ENCODE measurements around the gene LMO7. TPM values are rescaled to one million over a fixed set of nuclear protein-coding genes. Genes with fewer than 3 reads are reported as not detected.

LMO7 gene
- total and polyA plus RNA-seq, 2 of the 8 experiments (the other 6 are each of a cell fraction or from before 2014, with no cell fraction given), result 8.1 to 28.3 TPM

GRCh38 chr13:75769141-75769905 is 133.2 kb downstream of the LMO7 start:
- TF ChIP-seq RXRA (IDR thresholded peaks at IDR 0.05; ENCODE audit: insufficient read depth, low read depth, low read length) (no peak), EZH2 (IDR thresholded peaks at IDR 0.05; ENCODE audit: low read depth, low read length, severe bottlenecking) (no peak), POLR2A (IDR thresholded peaks at IDR 0.05; ENCODE audit: control extremely low read depth in 1 of 2, low read depth in 2 of 2, low read length in 2 of 2) (no peak), SIX5 (IDR thresholded peaks at IDR 0.05; ENCODE audit: low read depth, low read length) (no peak), SP1 (IDR thresholded peaks at IDR 0.05; ENCODE audit: low read depth, low read length) (no peak), GABPA (IDR thresholded peaks at IDR 0.05; ENCODE audit: borderline replicate concordance, insufficient read depth, low read length) (no peak), EGR1 (IDR thresholded peaks at IDR 0.05; ENCODE audit: borderline replicate concordance, low read depth, low read length) (no peak)

More at GRCh38 chr13:75769141-75769905, 133.2 kb downstream of the LMO7 start:
- no peak overlapping the region for H4K91ac ChIP-seq (replicated peaks; ENCODE audit: insufficient read length, low read length)
- no peaks in the 10 kb centered on the region for H3K79me2 ChIP-seq (ENCODE audit: control insufficient read depth in 1 of 2, insufficient read depth in 2 of 2, low read length in 2 of 2)
- no peak for FAIRE-seq
- no peak overlapping the region for H3K23ac ChIP-seq (ENCODE audit: insufficient read length)
- no peaks in the 10 kb centered on the region for H4K20me1 ChIP-seq (replicated peaks in 1 of 2; ENCODE audit: control insufficient read depth in 1 of 2, insufficient read depth in 2 of 2, low read length in 2 of 2)
- no peak overlapping the region for H3K4ac ChIP-seq (replicated peaks; ENCODE audit: insufficient read length, low read depth, low read length)
- H3K23me2 ChIP-seq (ENCODE audit: low read depth, low read length), result no peaks in the 10 kb centered on the region; the same call in 1 of the 2 replicates
- H3K27ac ChIP-seq (ENCODE audit: low read depth, low read length), result no peak overlapping the region
- H3K36me3 ChIP-seq (ENCODE audit: control insufficient read depth in 2 of 4, insufficient read depth in 4 of 4, low read length in 3 of 4), result no peaks in the 10 kb centered on the region
- DNase-seq (ENCODE audit: low read depth in 1 of 2, low spot score in 2 of 2), result no peak
- CTCF ChIA-PET (ENCODE audit: partially characterized antibody), result no interaction called here
- no peaks in the 10 kb centered on the region for H3K27me3 ChIP-seq (replicated peaks in 1 of 4; ENCODE audit: control insufficient read depth in 3 of 4, extremely low read depth in 1 of 4, insufficient read depth in 3 of 4, low read length in 3 of 4)
- H3K4me1 ChIP-seq (replicated peaks in 1 of 4; ENCODE audit: control insufficient read depth in 3 of 4, insufficient read depth in 4 of 4, low read length in 3 of 4), result no peaks in the 10 kb centered on the region
- no peak overlapping the region for H3K4me2 ChIP-seq (ENCODE audit: insufficient read depth in 1 of 2, low read depth in 2 of 2, low read length in 2 of 2)
- H2BK20ac ChIP-seq (ENCODE audit: low read length), result no peak overlapping the region
- H3K18ac ChIP-seq (ENCODE audit: extremely low read depth, low read length), result no peak overlapping the region
- no peaks in the 10 kb centered on the region for H3K79me1 ChIP-seq (ENCODE audit: low read depth, low read length)
- no peak overlapping the region for H4K8ac ChIP-seq (ENCODE audit: extremely low read depth, insufficient read depth, low read length)
- no peak overlapping the region for H3K14ac ChIP-seq (ENCODE audit: insufficient read length)
- no peak overlapping the region for H3K56ac ChIP-seq (replicated peaks; ENCODE audit: insufficient read length, low read depth, low read length)
- no peak overlapping the region for H2BK12ac ChIP-seq (ENCODE audit: low read depth, low read length)
- H3K9ac ChIP-seq (replicated peaks in 1 of 4; ENCODE audit: extremely low read depth in 1 of 4, low read depth in 3 of 4, low read length in 3 of 4), result no peak overlapping the region
- POLR2A ChIA-PET (ENCODE audit: partially characterized antibody), result no interaction called here
- no peak overlapping the region for H2BK15ac ChIP-seq (ENCODE audit: low read length)
- 27% methylated on average over 1 of the region's 1 CpG; no CpG with 5 or more reads in 1 of the 2 experiments for WGBS, 2 experiments (ENCODE audit: extremely low coverage in 1 of 2, insufficient coverage in 1 of 2, insufficient read length in 1 of 2, insufficient replicate concordance in 2 of 2, low coverage in 1 of 2, low lambda C conversion rate in 2 of 2, missing lambda C conversion rate in 1 of 2)
- H2AK5ac ChIP-seq (ENCODE audit: low read depth, low read length), result no peak overlapping the region
- no peaks in the 10 kb centered on the region for H3K9me3 ChIP-seq (ENCODE audit: insufficient read depth in 2 of 2, low read depth in 1 of 2, low read length in 1 of 2)
- H4K5ac ChIP-seq (ENCODE audit: insufficient read length, low read depth, low read length), result no peak overlapping the region
- H2BK5ac ChIP-seq (ENCODE audit: low read depth, low read length), result no peak overlapping the region
- no peak overlapping the region for H2BK120ac ChIP-seq (replicated peaks; ENCODE audit: low read depth, low read length)
- no peak overlapping the region for H2AFZ ChIP-seq (ENCODE audit: low read length)
- no peak overlapping the region for H3K4me3 ChIP-seq (ENCODE audit: extremely low read depth in 1 of 4, insufficient read depth in 2 of 4, low read depth in 3 of 4, low read length in 4 of 4)
